WTC11 (cell line): Measurements from ENCODE around the gene PFDN2. TPM values are rescaled to one million over a fixed set of nuclear protein-coding genes. Genes with fewer than 3 reads are reported as not detected.

Source experiments
- ATAC-seq: fragments of 200-7000 bp; cut with Tn5 transposase; 2 replicates; pipeline ENCODE4 v1.10.0; 2021; ENCODE audit warnings: mild to moderate bottlenecking, moderate library complexity
- CTCF ChIA-PET: fragments of 300-600 bp; sonication (Branson Sonifier 250); formaldehyde crosslinking; loops from one replicate; lab custom pipeline; 2021; ENCODE audit warnings: antibody characterized with exemption; lab: Charles Lee
- POLR2A ChIA-PET: fragments of 350-600 bp; sonication (Branson Sonifier 250); formaldehyde crosslinking; loops from one replicate; lab custom pipeline; 2021; ENCODE audit warnings: antibody characterized with exemption; lab: Charles Lee
- DNase-seq: peaks from one replicate; pipeline ENCODE4 v3.0.0; 2021; ENCODE audit warnings: low spot score
- H3K27ac Mint-ChIP-seq: 2 replicates; pipeline ENCODE4 v1.8.0; 2021; ENCODE audit warnings: mixed read lengths
- H3K27me3 Mint-ChIP-seq: 2 replicates; pipeline ENCODE4 v1.8.0; 2021; ENCODE audit warnings: low read depth, mild to moderate bottlenecking, moderate library complexity, mixed read lengths
- H3K36me3 Mint-ChIP-seq: 2 replicates; pipeline ENCODE4 v1.8.0; 2021; ENCODE audit warnings: mixed read lengths
- H3K4me1 Mint-ChIP-seq: 2 replicates; pipeline ENCODE4 v1.8.0; 2022; ENCODE audit warnings: mixed read lengths
- H3K4me3 Mint-ChIP-seq: 2 replicates; pipeline ENCODE4 v1.8.0; 2021; ENCODE audit warnings: mild to moderate bottlenecking, moderate library complexity, mixed read lengths
- H3K9me3 Mint-ChIP-seq: 2 replicates; pipeline ENCODE4 v1.8.0; 2021; ENCODE audit warnings: mixed read lengths
- ELF4 ChIP-seq: sonication (generic); formaldehyde crosslinking; IDR thresholded peaks from 2 replicates; pipeline ENCODE4 v1.8.1; 2022; ENCODE audit warnings: low read depth, mild to moderate bottlenecking, moderate library complexity, missing genetic modification reagents
- ERG ChIP-seq: fragments of 250-450 bp; sonication (Bioruptor Pico); IDR thresholded peaks from 2 replicates; pipeline ENCODE4 v1.8.0; 2021; ENCODE audit warnings: mild to moderate bottlenecking
- FOXJ3 ChIP-seq: sonication (generic); formaldehyde crosslinking; IDR thresholded peaks from 2 replicates; pipeline ENCODE4 v1.9.0; 2021; ENCODE audit warnings: missing genetic modification reagents, mild to moderate bottlenecking, borderline replicate concordance
- HMGA2 ChIP-seq: fragments of 250-450 bp; sonication (Bioruptor Pico); IDR thresholded peaks from 2 replicates; pipeline ENCODE4 v1.4.0; 2021; ENCODE audit warnings: mild to moderate bottlenecking, moderate library complexity
- MLX ChIP-seq: sonication (generic); formaldehyde crosslinking; IDR thresholded peaks from 2 replicates; pipeline ENCODE4 v1.8.1; 2023; ENCODE audit warnings: mild to moderate bottlenecking, missing genetic modification reagents, moderate library complexity
- NFYB ChIP-seq: sonication (generic); formaldehyde crosslinking; conservative IDR thresholded peaks from 2 replicates; pipeline ENCODE4 v1.8.0; 2022; ENCODE audit warnings: low read depth, missing genetic modification reagents
- NR1H2 ChIP-seq: sonication (generic); formaldehyde crosslinking; IDR thresholded peaks from 2 replicates; pipeline ENCODE4 v1.9.0; 2021; ENCODE audit warnings: mild to moderate bottlenecking, moderate library complexity, missing genetic modification reagents
- OVOL2 ChIP-seq: fragments of 250-450 bp; sonication (Bioruptor Pico); IDR thresholded peaks from 2 replicates; pipeline ENCODE4 v1.9.0; 2021; ENCODE audit warnings: mild to moderate bottlenecking, borderline replicate concordance
- PREB ChIP-seq: sonication (generic); formaldehyde crosslinking; IDR thresholded peaks from 2 replicates; pipeline ENCODE4 v1.8.1; 2022; ENCODE audit warnings: mild to moderate bottlenecking, missing genetic modification reagents, moderate library complexity, borderline replicate concordance
- PRRX2 ChIP-seq: fragments of 250-450 bp; sonication (Bioruptor Pico); IDR thresholded peaks from 2 replicates; pipeline ENCODE4 v1.8.0; 2021; ENCODE audit warnings: mild to moderate bottlenecking
- RELA ChIP-seq: sonication (generic); formaldehyde crosslinking; IDR thresholded peaks from 2 replicates; pipeline ENCODE4 v1.8.1; 2022; ENCODE audit warnings: missing genetic modification reagents, mild to moderate bottlenecking, borderline replicate concordance
- TCF7 ChIP-seq: sonication (generic); formaldehyde crosslinking; IDR thresholded peaks from 2 replicates; pipeline ENCODE4 v1.8.0; 2022; ENCODE audit warnings: mild to moderate bottlenecking, low read depth, missing genetic modification reagents, moderate library complexity
- ZBTB21 ChIP-seq: sonication (generic); formaldehyde crosslinking; IDR thresholded peaks from 2 replicates; pipeline ENCODE4 v1.8.1; 2023; ENCODE audit warnings: mild to moderate bottlenecking, missing genetic modification reagents, borderline replicate concordance
- ZBTB43 ChIP-seq: sonication (generic); formaldehyde crosslinking; IDR thresholded peaks from 2 replicates; pipeline ENCODE4 v1.8.1; 2023; ENCODE audit warnings: mild to moderate bottlenecking, missing genetic modification reagents
- ZNF121 ChIP-seq: sonication (generic); formaldehyde crosslinking; IDR thresholded peaks from 2 replicates; pipeline ENCODE4 v1.8.0; 2023; ENCODE audit warnings: missing genetic modification reagents
- ZNF232 ChIP-seq: sonication (generic); formaldehyde crosslinking; IDR thresholded peaks from 2 replicates; pipeline ENCODE4 v1.8.0; 2022; ENCODE audit warnings: mild to moderate bottlenecking, missing genetic modification reagents
- ZNF263 ChIP-seq: sonication (generic); formaldehyde crosslinking; IDR thresholded peaks from 2 replicates; pipeline ENCODE4 v1.8.1; 2022; ENCODE audit warnings: low read depth, mild to moderate bottlenecking, moderate library complexity, missing genetic modification reagents
- ZNF423 ChIP-seq: fragments of 250-450 bp; sonication (Bioruptor Pico); IDR thresholded peaks from 2 replicates; pipeline ENCODE4 v2.1.2; 2022; ENCODE audit warnings: mild to moderate bottlenecking, moderate library complexity
- total RNA-seq: library from RNA; stranded (reverse); gene quantifications from 3 replicates; pipeline ENCODE4 v1.2.3, GENCODE V29; 2021
- TF ChIP-seq, protein P1 (sequence below): sonication (generic); formaldehyde crosslinking; IDR thresholded peaks from 2 replicates; pipeline ENCODE4 v1.8.1; 2023; ENCODE audit warnings: mild to moderate bottlenecking, missing genetic modification reagents, moderate library complexity
- TF ChIP-seq, protein P2 (sequence below): fragments of 250-450 bp; sonication (Bioruptor Pico); IDR thresholded peaks from 2 replicates; pipeline ENCODE4 v1.9.0; 2021; ENCODE audit warnings: mild to moderate bottlenecking
- TF ChIP-seq, protein P3 (sequence below): sonication (generic); formaldehyde crosslinking; IDR thresholded peaks from 2 replicates; pipeline ENCODE4 v1.8.1; 2023; ENCODE audit warnings: mild to moderate bottlenecking, missing genetic modification reagents
- TF ChIP-seq, protein P4 (sequence below): sonication (generic); formaldehyde crosslinking; IDR thresholded peaks from 2 replicates; pipeline ENCODE4 v1.8.0; 2022; ENCODE audit warnings: mild to moderate bottlenecking, missing genetic modification reagents

PFDN2 gene
- total RNA-seq, 1 experiment from 2014 or later = 92.6 TPM

- TF ChIP-seq HMGA2 (CRISPR knock-in tag) (no peak), NFYB (CRISPR knock-in tag) (no peak), ZBTB43 (no peak), OVOL2 (no peak), NR1H2 (CRISPR knock-in tag) (no peak), ZNF423 (CRISPR knock-in tag) (no peak)
- TF ChIP-seq, all 79 proteins: peak for 0
These were observed 26.7 kb downstream of the PFDN2 start (continued) for GRCh38 chr1:161091093-161091492.

DNA sequence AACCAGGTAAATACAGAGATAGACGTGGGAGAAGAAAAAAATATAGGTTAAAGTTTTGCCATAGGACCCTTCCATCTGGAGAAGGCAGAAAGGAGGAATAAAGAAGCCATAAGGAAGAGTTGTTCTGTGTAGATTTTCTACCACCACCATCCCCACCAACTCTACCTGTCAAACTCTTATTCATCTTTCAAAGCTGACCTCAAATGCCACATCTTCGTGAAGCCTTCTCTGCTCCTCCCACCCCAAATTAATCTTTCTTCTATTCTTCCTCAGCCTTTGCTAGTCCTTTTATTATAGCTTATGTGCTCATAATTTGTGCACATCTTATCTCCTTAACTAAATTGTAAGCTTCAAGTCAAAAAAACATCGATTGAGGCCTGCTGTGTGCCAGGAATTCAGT is 27.2 kb downstream of the PFDN2 start:
- H3K27ac Mint-ChIP-seq = no peak overlapping the region
- no peak overlapping the region for H3K4me3 Mint-ChIP-seq
- peaks cover 15% of the 10 kb centered on the region for H3K4me1 Mint-ChIP-seq
- DNase-seq = no peak
- no peaks in the 10 kb centered on the region for H3K9me3 Mint-ChIP-seq
- ChIA-PET POLR2A (no interaction called here), CTCF (interaction anchor here (0.6 to 3.0 kb wide), 2 partner anchors 19 to 133 kb away, joined by 3 to 23 read pairs; no protein-coding TSS in a partner anchor)
- H3K27me3 Mint-ChIP-seq = peaks cover 6% of the 10 kb centered on the region; the same call in 1 of the 2 replicates
- no peaks in the 10 kb centered on the region for H3K36me3 Mint-ChIP-seq
- ATAC-seq = no peak
- no peak for TF ChIP-seq ZNF232
- TF ChIP-seq, protein P1, sequence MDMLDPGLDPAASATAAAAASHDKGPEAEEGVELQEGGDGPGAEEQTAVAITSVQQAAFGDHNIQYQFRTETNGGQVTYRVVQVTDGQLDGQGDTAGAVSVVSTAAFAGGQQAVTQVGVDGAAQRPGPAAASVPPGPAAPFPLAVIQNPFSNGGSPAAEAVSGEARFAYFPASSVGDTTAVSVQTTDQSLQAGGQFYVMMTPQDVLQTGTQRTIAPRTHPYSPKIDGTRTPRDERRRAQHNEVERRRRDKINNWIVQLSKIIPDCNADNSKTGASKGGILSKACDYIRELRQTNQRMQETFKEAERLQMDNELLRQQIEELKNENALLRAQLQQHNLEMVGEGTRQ (CRISPR knock-in tag) = no peak
- TF ChIP-seq PREB = no peak
- no peak for TF ChIP-seq ZNF263 (CRISPR knock-in tag)
- TF ChIP-seq, protein P2, sequence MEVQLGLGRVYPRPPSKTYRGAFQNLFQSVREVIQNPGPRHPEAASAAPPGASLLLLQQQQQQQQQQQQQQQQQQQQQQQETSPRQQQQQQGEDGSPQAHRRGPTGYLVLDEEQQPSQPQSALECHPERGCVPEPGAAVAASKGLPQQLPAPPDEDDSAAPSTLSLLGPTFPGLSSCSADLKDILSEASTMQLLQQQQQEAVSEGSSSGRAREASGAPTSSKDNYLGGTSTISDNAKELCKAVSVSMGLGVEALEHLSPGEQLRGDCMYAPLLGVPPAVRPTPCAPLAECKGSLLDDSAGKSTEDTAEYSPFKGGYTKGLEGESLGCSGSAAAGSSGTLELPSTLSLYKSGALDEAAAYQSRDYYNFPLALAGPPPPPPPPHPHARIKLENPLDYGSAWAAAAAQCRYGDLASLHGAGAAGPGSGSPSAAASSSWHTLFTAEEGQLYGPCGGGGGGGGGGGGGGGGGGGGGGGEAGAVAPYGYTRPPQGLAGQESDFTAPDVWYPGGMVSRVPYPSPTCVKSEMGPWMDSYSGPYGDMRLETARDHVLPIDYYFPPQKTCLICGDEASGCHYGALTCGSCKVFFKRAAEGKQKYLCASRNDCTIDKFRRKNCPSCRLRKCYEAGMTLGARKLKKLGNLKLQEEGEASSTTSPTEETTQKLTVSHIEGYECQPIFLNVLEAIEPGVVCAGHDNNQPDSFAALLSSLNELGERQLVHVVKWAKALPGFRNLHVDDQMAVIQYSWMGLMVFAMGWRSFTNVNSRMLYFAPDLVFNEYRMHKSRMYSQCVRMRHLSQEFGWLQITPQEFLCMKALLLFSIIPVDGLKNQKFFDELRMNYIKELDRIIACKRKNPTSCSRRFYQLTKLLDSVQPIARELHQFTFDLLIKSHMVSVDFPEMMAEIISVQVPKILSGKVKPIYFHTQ = no peak
- TF ChIP-seq FOXJ3 (CRISPR knock-in tag) = no peak
- TF ChIP-seq, protein P3, sequence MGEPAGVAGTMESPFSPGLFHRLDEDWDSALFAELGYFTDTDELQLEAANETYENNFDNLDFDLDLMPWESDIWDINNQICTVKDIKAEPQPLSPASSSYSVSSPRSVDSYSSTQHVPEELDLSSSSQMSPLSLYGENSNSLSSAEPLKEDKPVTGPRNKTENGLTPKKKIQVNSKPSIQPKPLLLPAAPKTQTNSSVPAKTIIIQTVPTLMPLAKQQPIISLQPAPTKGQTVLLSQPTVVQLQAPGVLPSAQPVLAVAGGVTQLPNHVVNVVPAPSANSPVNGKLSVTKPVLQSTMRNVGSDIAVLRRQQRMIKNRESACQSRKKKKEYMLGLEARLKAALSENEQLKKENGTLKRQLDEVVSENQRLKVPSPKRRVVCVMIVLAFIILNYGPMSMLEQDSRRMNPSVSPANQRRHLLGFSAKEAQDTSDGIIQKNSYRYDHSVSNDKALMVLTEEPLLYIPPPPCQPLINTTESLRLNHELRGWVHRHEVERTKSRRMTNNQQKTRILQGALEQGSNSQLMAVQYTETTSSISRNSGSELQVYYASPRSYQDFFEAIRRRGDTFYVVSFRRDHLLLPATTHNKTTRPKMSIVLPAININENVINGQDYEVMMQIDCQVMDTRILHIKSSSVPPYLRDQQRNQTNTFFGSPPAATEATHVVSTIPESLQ = no peak
- no peak for TF ChIP-seq ZBTB21 (CRISPR knock-in tag)
- no peak for TF ChIP-seq PRRX2
- no peak for TF ChIP-seq ELF4 (CRISPR knock-in tag)
- no peak for TF ChIP-seq TCF7
- TF ChIP-seq, protein P4, sequence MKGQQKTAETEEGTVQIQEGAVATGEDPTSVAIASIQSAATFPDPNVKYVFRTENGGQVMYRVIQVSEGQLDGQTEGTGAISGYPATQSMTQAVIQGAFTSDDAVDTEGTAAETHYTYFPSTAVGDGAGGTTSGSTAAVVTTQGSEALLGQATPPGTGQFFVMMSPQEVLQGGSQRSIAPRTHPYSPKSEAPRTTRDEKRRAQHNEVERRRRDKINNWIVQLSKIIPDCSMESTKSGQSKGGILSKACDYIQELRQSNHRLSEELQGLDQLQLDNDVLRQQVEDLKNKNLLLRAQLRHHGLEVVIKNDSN (CRISPR knock-in tag) = no peak
- TF ChIP-seq ERG (CRISPR knock-in tag) = no peak
- TF ChIP-seq RELA = no peak
- no peak for TF ChIP-seq MLX (CRISPR knock-in tag)
- no peak for TF ChIP-seq ZNF121 (CRISPR knock-in tag)
- TF ChIP-seq, all 79 proteins: peak for 0
